Mucosa of rectum (tissue), 2 donors: ENCODE measurements around the gene POLG2.
"Not testable (repeated sequence)": the region's sequence is repeated elsewhere in the genome, so short reads cannot be mapped to it uniquely, and the experiment has no call there.

ENCODE experiments used
- H3K27ac ChIP-seq, 2 donors: one replicate each; pipeline ENCODE4 v1.7.0; 2013; ENCODE audit warnings: inconsistent platforms in 2 of 2, low read depth in 2 of 2, low read length in 2 of 2
- H3K27me3 ChIP-seq, 2 donors: one replicate each; pipeline ENCODE4 v1.7.0; 2013; ENCODE audit warnings: low read length in 2 of 2; ENCODE audit not compliant: control insufficient read depth in 2 of 2, insufficient read depth in 2 of 2
- H3K36me3 ChIP-seq, 2 donors: one replicate each; pipeline ENCODE4 v1.7.0; 2013; ENCODE audit warnings: low read length in 2 of 2; ENCODE audit not compliant: control insufficient read depth in 2 of 2, insufficient read depth in 2 of 2
- H3K4me1 ChIP-seq, 2 donors: one replicate each; pipeline ENCODE4 v1.7.0; 2013; ENCODE audit warnings: low read length in 2 of 2, mild to moderate bottlenecking in 1 of 2; ENCODE audit not compliant: control insufficient read depth in 2 of 2, insufficient read depth in 2 of 2
- H3K4me3 ChIP-seq, 2 donors: one replicate each; pipeline ENCODE4 v1.7.0; 2013; ENCODE audit warnings: low read length in 2 of 2
- H3K9ac ChIP-seq, 2 donors: one replicate each; pipeline ENCODE4 v1.7.0; 2013; ENCODE audit warnings: low read length in 2 of 2, low read depth in 1 of 2, mild to moderate bottlenecking in 1 of 2
- H3K9me3 ChIP-seq, 2 donors: one replicate each; pipeline ENCODE4 v1.7.0; 2013; ENCODE audit warnings: low read length in 2 of 2; ENCODE audit not compliant: control insufficient read depth in 2 of 2
- donor health status: healthy.
- donor health status: Normal muscosa, but diverticular disease.

POLG2 gene

GRCh38 chr17:64448665-64449512, 48.0 kb downstream of the POLG2 start, which contains the start of gene MILR1:
TSS of gene MILR1 (plus strand) at chr17:64449115. CDS start at chr17:64449169, 54 bp downstream.
- peak within 1 kb of the TSS in 1 of 2 donors; percentile 59 for H3K4me3 ChIP-seq
- H3K9me3 ChIP-seq, result no peaks in the 10 kb centered on the region
- peak within 1 kb of the TSS; percentile 61 for H3K27ac ChIP-seq
- H3K4me1 ChIP-seq, result peaks cover 0 to 9% of the 10 kb centered on the region in 2 donors
- no peaks in the 10 kb centered on the region for H3K27me3 ChIP-seq
- H3K9ac ChIP-seq, result no peak within 1 kb of the TSS
- no peaks in the 10 kb centered on the region for H3K36me3 ChIP-seq

DNA sequence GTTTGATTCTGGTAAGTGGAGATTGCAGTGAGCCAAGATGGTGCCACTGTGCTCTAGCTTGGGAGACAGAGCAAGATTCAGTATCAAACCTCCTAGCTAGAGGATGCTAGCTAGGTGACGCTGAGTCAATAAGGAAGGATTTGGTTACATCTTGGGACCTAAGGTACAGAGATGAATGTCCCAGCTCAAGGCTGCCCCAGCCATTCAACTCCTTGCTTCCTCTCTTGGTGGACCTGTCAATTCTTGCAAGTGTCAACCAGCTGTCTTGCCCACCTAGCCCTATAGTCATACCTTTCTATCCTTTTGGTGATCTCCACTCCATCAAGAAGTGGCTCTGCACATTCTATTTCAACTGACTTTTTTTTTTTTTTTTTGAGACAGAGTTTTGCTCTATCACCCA, 49.3 kb downstream of the POLG2 start:
- H3K4me3 ChIP-seq, result no peak overlapping the region
- H3K36me3 ChIP-seq, result no peaks in the 10 kb centered on the region
- no peak overlapping the region for H3K27ac ChIP-seq
- H3K9me3 ChIP-seq, result no peaks in the 10 kb centered on the region
- H3K4me1 ChIP-seq, result peaks cover 0 to 9% of the 10 kb centered on the region in 2 donors
- no peaks in the 10 kb centered on the region for H3K27me3 ChIP-seq
- H3K9ac ChIP-seq, result no peak overlapping the region

DNA sequence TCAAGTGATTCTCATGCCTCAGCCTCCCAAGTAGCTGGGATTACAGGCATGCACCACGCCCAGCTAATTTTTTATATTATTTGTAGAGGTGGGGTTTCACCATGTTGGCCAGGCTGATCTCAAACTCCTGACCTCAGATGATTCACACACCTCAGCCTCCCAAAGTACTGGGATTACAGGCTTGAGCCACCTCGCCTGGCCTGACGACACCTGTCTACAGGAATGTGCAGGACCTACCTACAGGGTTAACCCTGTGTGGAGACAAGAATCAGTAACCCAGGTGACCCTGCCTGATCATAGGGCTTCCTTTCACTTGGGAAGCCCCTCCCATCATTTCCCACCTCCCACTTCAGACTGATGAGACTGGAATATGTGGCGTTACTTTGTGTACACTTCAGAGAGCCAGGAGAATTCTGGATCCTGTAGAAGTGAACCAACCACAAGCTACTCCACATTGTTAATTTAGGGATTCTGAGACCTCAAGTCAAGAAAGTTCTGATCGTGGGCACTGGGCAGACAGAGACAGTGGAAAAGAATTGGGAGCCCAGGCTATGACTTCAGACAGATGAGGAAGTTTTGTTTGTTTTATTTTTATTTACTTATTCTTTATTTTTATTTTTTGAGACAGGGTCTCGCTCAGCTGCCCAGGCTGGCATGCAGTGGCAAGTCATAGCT, 53.6 kb downstream of the POLG2 start:
- H3K4me3 ChIP-seq, result no peak overlapping the region
- H3K9me3 ChIP-seq, result peaks cover 0 to 1% of the 10 kb centered on the region in 2 donors
- no peaks in the 10 kb centered on the region for H3K36me3 ChIP-seq
- H3K27me3 ChIP-seq, result no peaks in the 10 kb centered on the region
- peaks cover 0 to under 1% of the 10 kb centered on the region in 2 donors for H3K4me1 ChIP-seq
- no peak overlapping the region for H3K9ac ChIP-seq
- H3K27ac ChIP-seq, result no peak overlapping the region

DNA sequence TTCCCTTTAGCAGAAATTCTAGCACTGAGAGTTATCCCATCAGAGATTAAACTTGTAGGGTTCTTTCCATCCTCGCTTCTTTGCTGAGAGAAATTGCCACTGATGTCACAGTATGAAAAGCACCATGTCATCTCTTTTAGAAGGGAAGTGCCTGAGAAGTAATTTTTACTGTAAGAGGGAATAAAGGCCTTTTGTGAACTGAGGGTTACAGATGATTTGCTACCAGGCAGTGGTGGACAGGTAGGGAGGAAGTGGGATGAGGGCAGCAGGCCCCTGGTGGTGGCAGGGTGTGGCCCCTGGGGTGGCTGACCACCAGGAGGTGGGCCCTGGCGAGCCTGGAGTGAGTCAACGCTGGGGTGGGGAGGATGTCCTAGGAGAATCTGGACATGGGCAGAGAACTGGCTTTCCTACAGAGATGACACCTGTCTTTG, 54.3 kb downstream of the POLG2 start:
- no peaks in the 10 kb centered on the region for H3K27me3 ChIP-seq
- H3K4me1 ChIP-seq, result no peaks in the 10 kb centered on the region
- peak overlapping the region; percentile 66 for H3K27ac ChIP-seq
- peaks cover 0 to 8% of the 10 kb centered on the region in 2 donors for H3K9me3 ChIP-seq
- H3K9ac ChIP-seq, result no peak overlapping the region
- no peak overlapping the region for H3K4me3 ChIP-seq
- no peaks in the 10 kb centered on the region for H3K36me3 ChIP-seq

- peak overlapping the region in 1 of 2 donors; percentile 17 for H3K9ac ChIP-seq
- H3K27me3 ChIP-seq, result no peaks in the 10 kb centered on the region
- peaks cover 0 to 14% of the 10 kb centered on the region in 2 donors for H3K9me3 ChIP-seq
- H3K36me3 ChIP-seq, result no peaks in the 10 kb centered on the region
- no peaks in the 10 kb centered on the region for H3K4me1 ChIP-seq
- H3K27ac ChIP-seq, result peak overlapping the region; percentile 66
- H3K4me3 ChIP-seq, result no peak overlapping the region
These were observed 54.9 kb downstream of the POLG2 start for GRCh38 chr17:64441772-64442540.

DNA sequence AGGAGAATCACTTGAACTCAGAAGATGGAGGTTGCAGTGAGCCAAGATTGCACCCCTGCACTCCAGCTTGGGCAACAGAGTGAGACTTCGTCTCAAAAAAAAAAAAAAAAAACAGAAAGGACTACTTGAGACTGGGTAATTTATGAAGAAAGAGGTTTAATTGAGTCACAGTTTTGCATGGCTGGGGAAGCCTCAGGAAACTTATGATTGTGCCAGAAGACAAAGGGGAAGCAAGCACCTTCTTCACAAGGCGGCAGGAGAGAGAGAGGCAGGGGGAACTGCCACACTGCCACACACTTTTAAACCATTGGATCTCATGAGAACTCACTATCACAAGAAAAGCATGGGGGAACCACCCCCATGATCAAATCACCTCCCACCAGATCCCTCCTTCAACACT, 56.9 kb downstream of the POLG2 start:
- Histone ChIP-seq H3K4me1 (no peaks in the 10 kb centered on the region), H3K36me3 (no peaks in the 10 kb centered on the region), H3K4me3 (no peak overlapping the region), H3K9ac (no peak overlapping the region), H3K27me3 (no peaks in the 10 kb centered on the region), H3K27ac (no peak overlapping the region), H3K9me3 (peaks cover 0 to 14% of the 10 kb centered on the region in 2 donors)

- H3K4me3 ChIP-seq, H3K27ac ChIP-seq: not testable (repeated sequence)
These were observed 57.3 kb downstream of the POLG2 start for GRCh38 chr17:64439521-64439920.

GRCh38 chr17:64437944-64438525, 58.8 kb downstream of the POLG2 start:
- Histone ChIP-seq H3K36me3 (no peaks in the 10 kb centered on the region), H3K9me3 (peaks cover 0 to 14% of the 10 kb centered on the region in 2 donors), H3K9ac (no peak overlapping the region), H3K27ac (no peak overlapping the region), H3K27me3 (no peaks in the 10 kb centered on the region), H3K4me1 (no peaks in the 10 kb centered on the region), H3K4me3 (no peak overlapping the region)

More at GRCh38 chr17:64439521-64439920, 57.3 kb downstream of the POLG2 start:
- H3K27me3 ChIP-seq, H3K36me3 ChIP-seq, H3K4me1 ChIP-seq, H3K9ac ChIP-seq: not testable (repeated sequence)
- peaks cover 0 to 14% of the 10 kb centered on the region in 2 donors for H3K9me3 ChIP-seq

DNA sequence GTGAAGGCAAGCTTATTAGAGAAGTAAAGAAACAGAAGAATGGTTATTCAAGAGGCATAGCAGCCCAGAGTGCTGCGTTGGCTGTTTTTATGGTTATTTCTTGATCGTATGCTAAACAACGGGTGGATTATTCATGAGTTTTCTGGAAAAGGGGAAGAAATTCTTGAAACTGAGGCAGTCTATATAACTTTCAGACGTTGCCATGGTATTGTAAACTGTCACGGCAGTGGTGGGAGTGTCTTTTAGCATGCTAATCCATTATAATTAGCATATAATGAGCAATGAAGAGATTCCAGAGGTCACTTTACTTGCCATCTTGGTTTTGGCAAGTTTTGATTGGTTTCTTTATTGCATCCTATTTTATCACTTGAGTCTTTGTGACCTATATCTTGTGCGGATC, 65.3 kb downstream of the POLG2 start:
- H3K27ac ChIP-seq, result no peak overlapping the region
- peaks cover 0 to 3% of the 10 kb centered on the region in 2 donors for H3K27me3 ChIP-seq
- no peak overlapping the region for H3K4me3 ChIP-seq
- no peaks in the 10 kb centered on the region for H3K9me3 ChIP-seq
- H3K4me1 ChIP-seq, result no peaks in the 10 kb centered on the region
- no peaks in the 10 kb centered on the region for H3K36me3 ChIP-seq
- no peak overlapping the region for H3K9ac ChIP-seq
